ENCODE measurements around the gene SLC29A2.

SLC29A2 gene

DNA sequence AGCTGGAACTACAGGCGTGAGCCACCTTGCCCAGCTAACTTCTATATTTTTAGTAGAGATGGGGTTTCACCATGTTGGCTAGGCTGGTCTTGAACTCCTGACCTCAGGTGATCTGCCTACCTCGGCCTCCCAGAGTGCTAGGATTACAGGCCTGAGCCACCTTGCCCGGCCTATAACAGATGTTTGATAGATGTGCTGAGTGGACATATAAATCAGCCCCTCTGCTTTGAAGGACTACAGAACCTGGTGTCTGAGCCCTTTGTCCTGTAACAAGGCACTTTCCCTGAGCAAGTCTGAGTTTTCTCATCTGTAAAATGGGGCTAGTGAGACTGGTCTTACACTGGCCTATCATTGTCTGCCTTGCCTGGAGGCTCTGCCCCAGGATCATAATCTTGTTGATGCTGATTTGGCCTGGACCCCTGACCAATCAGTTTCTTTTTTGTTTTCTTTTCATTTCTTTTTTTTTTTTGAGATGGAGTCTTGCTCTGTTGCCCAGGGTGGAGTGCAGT lies 42.3 kb downstream of the SLC29A2 start:
- H2AFZ ChIP-seq: no peak overlapping the region
- H3K4me3 ChIP-seq (ENCODE audit: low read depth, low read length): no peak overlapping the region
- no peaks in the 10 kb centered on the region for H3K36me3 ChIP-seq (ENCODE audit: control insufficient read depth, insufficient read depth, low read length)
- TF ChIP-seq, protein P1, sequence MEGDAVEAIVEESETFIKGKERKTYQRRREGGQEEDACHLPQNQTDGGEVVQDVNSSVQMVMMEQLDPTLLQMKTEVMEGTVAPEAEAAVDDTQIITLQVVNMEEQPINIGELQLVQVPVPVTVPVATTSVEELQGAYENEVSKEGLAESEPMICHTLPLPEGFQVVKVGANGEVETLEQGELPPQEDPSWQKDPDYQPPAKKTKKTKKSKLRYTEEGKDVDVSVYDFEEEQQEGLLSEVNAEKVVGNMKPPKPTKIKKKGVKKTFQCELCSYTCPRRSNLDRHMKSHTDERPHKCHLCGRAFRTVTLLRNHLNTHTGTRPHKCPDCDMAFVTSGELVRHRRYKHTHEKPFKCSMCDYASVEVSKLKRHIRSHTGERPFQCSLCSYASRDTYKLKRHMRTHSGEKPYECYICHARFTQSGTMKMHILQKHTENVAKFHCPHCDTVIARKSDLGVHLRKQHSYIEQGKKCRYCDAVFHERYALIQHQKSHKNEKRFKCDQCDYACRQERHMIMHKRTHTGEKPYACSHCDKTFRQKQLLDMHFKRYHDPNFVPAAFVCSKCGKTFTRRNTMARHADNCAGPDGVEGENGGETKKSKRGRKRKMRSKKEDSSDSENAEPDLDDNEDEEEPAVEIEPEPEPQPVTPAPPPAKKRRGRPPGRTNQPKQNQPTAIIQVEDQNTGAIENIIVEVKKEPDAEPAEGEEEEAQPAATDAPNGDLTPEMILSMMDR (IDR thresholded peaks at IDR 0.05): no peak
- H3K9me3 ChIP-seq (ENCODE audit: control insufficient read depth, low read length): no peaks in the 10 kb centered on the region
- H3K4me2 ChIP-seq (ENCODE audit: low read length): no peak overlapping the region
- H3K4me1 ChIP-seq: no peaks in the 10 kb centered on the region
- H3K79me2 ChIP-seq: no peaks in the 10 kb centered on the region
- H3K9ac ChIP-seq: no peak overlapping the region
- no peak overlapping the region for H3K27ac ChIP-seq
- H3K27me3 ChIP-seq (ENCODE audit: control insufficient read depth, insufficient read depth, low read length): no peaks in the 10 kb centered on the region

DNA sequence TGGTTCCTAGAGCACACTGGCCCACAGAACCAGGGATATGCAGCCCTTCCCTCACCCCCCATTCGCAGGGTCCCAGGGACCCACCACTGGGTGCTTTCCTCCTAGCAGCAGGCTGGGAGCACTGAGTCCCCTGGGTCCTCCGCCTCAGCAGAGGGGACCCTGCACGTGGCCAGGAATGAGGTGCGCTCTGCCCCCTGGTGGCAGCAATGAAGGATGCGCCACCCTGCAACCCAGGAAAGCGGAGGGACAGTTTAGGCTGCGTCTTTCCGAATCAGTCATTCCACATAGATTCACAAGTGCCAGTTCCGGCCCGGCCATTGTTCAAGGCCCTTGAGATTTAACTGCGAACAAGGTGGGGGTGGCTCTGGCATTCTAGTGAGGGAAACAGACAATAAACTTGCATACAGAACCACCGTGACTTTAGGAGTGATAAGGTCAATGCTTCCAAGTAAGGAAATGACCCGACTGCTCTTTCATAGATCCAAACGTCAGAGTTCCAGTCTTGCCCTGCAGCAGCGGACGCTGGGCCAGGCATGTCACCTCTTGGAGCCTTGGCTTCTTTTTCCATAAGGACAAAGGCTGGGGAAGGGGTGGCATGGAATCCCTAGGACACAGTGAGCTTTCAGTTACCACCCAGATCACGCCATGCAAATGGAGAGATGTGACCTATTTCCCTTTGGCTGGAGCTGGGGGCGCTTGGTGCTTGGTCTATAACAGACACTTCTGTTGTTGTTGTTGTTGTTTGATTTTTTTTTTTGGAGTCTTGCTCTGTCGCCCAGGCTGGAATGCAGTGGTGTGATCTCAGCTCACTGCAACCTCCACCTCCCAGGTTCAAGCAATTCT lies 43.0 kb downstream of the SLC29A2 start:
- no peaks in the 10 kb centered on the region for H3K9me3 ChIP-seq (ENCODE audit: control insufficient read depth, low read length)
- H3K4me1 ChIP-seq: no peaks in the 10 kb centered on the region
- no peaks in the 10 kb centered on the region for H3K79me2 ChIP-seq
- H2AFZ ChIP-seq: peak overlapping the region; percentile 66
- H3K4me2 ChIP-seq (ENCODE audit: low read length): peak overlapping the region; percentile 38
- H3K27ac ChIP-seq: no peak overlapping the region
- no peaks in the 10 kb centered on the region for H3K36me3 ChIP-seq (ENCODE audit: control insufficient read depth, insufficient read depth, low read length)
- no peaks in the 10 kb centered on the region for H3K27me3 ChIP-seq (ENCODE audit: control insufficient read depth, insufficient read depth, low read length)
- H3K9ac ChIP-seq: no peak overlapping the region
- H3K4me3 ChIP-seq (ENCODE audit: low read depth, low read length): no peak overlapping the region
- TF ChIP-seq, protein P1 (IDR thresholded peaks at IDR 0.05): peak; percentile 85

DNA sequence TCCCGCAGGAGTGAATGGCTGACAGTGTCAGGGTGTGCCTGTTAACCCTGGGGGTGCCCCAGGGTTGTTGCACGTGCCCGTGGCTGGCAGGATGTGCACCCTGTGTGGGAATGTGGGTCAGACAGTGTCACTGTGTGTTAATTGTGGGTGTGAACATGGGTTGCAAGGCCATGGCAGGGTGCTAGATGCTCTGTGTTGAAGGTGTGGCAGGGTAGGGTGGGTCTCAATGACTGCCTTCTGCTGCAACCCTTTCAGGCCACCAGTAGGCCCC lies 43.6 kb downstream of the SLC29A2 start:
- TF ChIP-seq, protein P1 (IDR thresholded peaks at IDR 0.05): no peak
- Histone ChIP-seq H3K4me1 (no peaks in the 10 kb centered on the region), H3K27me3 (ENCODE audit: control insufficient read depth, insufficient read depth, low read length) (no peaks in the 10 kb centered on the region), H3K4me2 (ENCODE audit: low read length) (no peak overlapping the region), H3K9me3 (ENCODE audit: control insufficient read depth, low read length) (no peaks in the 10 kb centered on the region), H3K27ac (no peak overlapping the region), H3K9ac (no peak overlapping the region), H3K4me3 (ENCODE audit: low read depth, low read length) (no peak overlapping the region), H3K79me2 (no peaks in the 10 kb centered on the region), H3K36me3 (ENCODE audit: control insufficient read depth, insufficient read depth, low read length) (no peaks in the 10 kb centered on the region), H2AFZ (no peak overlapping the region)

DNA sequence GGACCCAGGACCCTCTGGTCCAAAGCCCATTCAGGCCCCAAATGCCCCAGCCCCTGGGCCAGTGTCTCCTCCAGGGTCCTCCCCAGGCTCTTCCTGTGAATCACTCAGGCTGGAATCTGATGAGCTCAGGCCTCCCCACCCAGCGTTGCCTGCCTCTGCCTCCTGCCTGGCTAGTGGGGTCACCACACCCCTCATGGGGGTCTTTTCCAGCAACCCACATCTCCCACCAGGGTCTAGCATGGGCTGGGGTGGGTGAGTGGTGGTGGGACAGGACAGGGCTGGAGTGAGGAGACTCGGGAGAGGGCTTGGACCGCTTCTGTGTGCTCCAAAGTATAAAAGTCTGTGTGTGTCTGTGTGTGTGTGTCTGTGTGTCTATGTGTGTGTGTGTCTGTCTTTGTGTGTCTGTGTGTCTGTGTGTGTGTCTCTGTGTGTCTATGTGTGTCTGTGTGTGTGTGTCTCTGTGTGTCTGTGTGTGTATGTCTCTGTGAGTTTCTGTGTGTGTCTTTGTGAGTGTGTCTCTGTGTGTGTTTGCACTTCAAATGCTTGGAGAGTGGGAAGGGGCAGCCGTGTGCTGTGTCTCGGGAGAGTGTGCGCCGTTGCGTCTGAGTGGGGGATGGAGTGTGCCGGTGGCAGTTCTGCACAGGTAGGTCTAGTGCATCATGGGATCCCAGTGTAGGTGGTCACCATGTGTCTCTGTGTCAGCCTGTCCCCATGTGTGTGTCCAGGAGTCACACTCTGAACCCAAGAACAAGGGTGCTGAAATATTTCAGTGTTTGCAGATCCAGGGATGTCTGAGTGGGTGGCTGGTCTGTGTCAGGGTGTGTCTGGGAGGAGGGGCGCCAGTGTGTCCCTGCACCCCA lies 44.2 kb downstream of the SLC29A2 start:
- H3K4me3 ChIP-seq (ENCODE audit: low read depth, low read length): no peak overlapping the region
- peak overlapping the region; percentile 24 for H3K27ac ChIP-seq
- no peaks in the 10 kb centered on the region for H3K27me3 ChIP-seq (ENCODE audit: control insufficient read depth, insufficient read depth, low read length)
- no peaks in the 10 kb centered on the region for H3K9me3 ChIP-seq (ENCODE audit: control insufficient read depth, low read length)
- no peak overlapping the region for H3K9ac ChIP-seq
- no peaks in the 10 kb centered on the region for H3K36me3 ChIP-seq (ENCODE audit: control insufficient read depth, insufficient read depth, low read length)
- H2AFZ ChIP-seq: no peak overlapping the region
- H3K79me2 ChIP-seq: no peaks in the 10 kb centered on the region
- H3K4me1 ChIP-seq: no peaks in the 10 kb centered on the region
- no peak overlapping the region for H3K4me2 ChIP-seq (ENCODE audit: low read length)
- TF ChIP-seq, protein P1 (IDR thresholded peaks at IDR 0.05): no peak
